Body of pancreas (tissue), 4 donors: ENCODE results near the gene LATS2. TPM values are rescaled to one million over a fixed set of nuclear protein-coding genes. Genes with fewer than 3 reads are reported as not detected.

ENCODE experiments used
- ATAC-seq: fragments of 150-250 bp; one replicate; pipeline ENCODE4 v1.9.1; 2016
- DNase-seq, 4 donors: peaks; one replicate each; pipeline ENCODE4 v3.0.0-alpha.2; 2019
- H3K27ac ChIP-seq, 4 donors: fragments of 200-600 bp; sonication (generic); 1 replicate in 3 of 4; 2 replicates in 1 of 4; pipeline versions ENCODE4 v1.5.1 to v1.6.1; 2016 to 2019; ENCODE audit warnings: mild to moderate bottlenecking in 1 of 4, mixed read lengths in 1 of 4, moderate library complexity in 1 of 4
- H3K27me3 ChIP-seq, 2 donors: fragments of 200-600 bp; sonication (generic); one replicate each; pipeline ENCODE4 v1.6.0; 2016; ENCODE audit warnings: mild to moderate bottlenecking in 1 of 2
- H3K36me3 ChIP-seq, 2 donors: fragments of 200-600 bp; sonication (generic); replicated peaks in 1 of 2; 2 replicates each; pipeline ENCODE4 v1.5.1; 2016; ENCODE audit warnings: low read depth in 2 of 2; ENCODE audit not compliant: insufficient read depth in 1 of 2
- H3K4me1 ChIP-seq: fragments of 200-600 bp; sonication (generic); one replicate; pipeline ENCODE4 v1.6.0; 2016
- H3K4me3 ChIP-seq, 2 donors: fragments of 200-600 bp; sonication (generic); 1 replicate in 1 of 2; 2 replicates in 1 of 2; pipeline ENCODE4 v1.5.1; 2016 to 2019
- H3K9me3 ChIP-seq, 3 donors: fragments of 200-600 bp; sonication (generic); 1 replicate in 2 of 3; 2 replicates in 1 of 3; pipeline ENCODE4 v1.5.1; 2016
- POLR2A ChIP-seq, 3 donors: fragments of 450-650 bp; IDR thresholded peaks; one replicate each; pipeline ENCODE4 v1.6.1; 2016; ENCODE audit warnings: antibody characterized with exemption in 3 of 3, mild to moderate bottlenecking in 2 of 3
- WGBS, 2 donors: methylation state at CpG; one replicate each; pipeline ENCODE4 v1.1.5; 2017; 5-methylcytosine and 5-hydroxymethylcytosine counted together
- intact Hi-C: fragments of 100-400 bp; cut with DNase I; formaldehyde crosslinking; loops from one replicate; pipeline ENCODE4 v1.15.1; 2023
- total RNA-seq, 2 donors: library from RNA; depleted of rRNA; stranded (reverse); fragments of >200 nt; gene quantifications; one replicate each; pipeline ENCODE4 v1.1.0, GENCODE V29; 2016
- TF ChIP-seq, protein P1 (sequence below), 7 experiments: fragments of 450-650 bp in 4 of 7; fragments of 200-600 bp in 3 of 7; sonication (generic) in 3 of 7; IDR thresholded peaks; one replicate each; pipeline ENCODE4 v1.5.1; 2016 to 2019; ENCODE audit warnings: antibody characterized with exemption in 7 of 7

LATS2 gene
- total RNA-seq, 2 donors from 2014 or later = 12.2 to 17.5 TPM

DNA sequence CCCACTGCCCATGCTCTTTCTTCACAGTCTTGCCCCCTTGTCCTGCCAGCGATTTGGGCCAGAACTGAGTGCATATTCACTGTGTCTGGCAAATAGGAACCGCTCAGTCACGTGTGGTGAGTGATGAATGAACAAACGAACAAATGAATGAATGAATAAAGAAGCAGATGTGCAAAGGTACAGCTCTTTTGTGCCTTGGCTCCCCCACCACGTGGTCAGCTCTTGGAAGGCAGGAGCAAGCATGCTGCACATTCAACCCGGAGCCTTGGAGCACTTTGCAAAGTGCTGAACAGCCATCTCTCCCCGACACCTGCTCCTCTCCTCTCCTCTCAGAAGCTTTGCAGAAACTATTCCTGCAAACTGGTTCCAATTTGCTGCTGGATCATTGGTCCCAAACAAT is 52.4 kb downstream of the LATS2 start:
- intact Hi-C loops = no loop called here

DNA sequence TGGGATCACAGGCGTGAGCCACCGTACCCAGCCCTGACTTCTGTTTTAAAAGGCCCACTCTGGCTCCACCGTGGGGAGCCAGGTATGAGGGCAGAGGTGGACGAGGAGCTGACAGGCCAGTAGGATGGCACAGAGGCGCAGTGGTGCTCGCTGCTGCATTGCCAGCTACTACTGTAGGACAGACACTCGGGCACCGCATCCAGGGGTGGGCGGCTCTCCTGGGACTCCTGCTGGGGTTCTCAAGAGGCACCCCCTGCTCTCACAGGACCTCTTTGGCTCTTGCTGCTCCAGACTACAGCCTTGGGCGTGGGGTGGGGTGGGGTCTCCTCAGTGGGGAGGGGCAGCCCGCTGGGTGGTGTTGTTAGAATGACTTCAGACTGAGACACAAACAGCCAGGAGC is 53.4 kb downstream of the LATS2 start:
- Histone ChIP-seq H3K36me3 (no peaks in the 10 kb centered on the region), H3K27me3 (no peaks in the 10 kb centered on the region), H3K9me3 (no peaks in the 10 kb centered on the region), H3K4me1 (peaks cover 30% of the 10 kb centered on the region), H3K27ac (no peak overlapping the region), H3K4me3 (no peak overlapping the region)
- ATAC-seq (no peak), DNase-seq (no peak)
- intact Hi-C loops = no loop called here
- TF ChIP-seq, protein P1, sequence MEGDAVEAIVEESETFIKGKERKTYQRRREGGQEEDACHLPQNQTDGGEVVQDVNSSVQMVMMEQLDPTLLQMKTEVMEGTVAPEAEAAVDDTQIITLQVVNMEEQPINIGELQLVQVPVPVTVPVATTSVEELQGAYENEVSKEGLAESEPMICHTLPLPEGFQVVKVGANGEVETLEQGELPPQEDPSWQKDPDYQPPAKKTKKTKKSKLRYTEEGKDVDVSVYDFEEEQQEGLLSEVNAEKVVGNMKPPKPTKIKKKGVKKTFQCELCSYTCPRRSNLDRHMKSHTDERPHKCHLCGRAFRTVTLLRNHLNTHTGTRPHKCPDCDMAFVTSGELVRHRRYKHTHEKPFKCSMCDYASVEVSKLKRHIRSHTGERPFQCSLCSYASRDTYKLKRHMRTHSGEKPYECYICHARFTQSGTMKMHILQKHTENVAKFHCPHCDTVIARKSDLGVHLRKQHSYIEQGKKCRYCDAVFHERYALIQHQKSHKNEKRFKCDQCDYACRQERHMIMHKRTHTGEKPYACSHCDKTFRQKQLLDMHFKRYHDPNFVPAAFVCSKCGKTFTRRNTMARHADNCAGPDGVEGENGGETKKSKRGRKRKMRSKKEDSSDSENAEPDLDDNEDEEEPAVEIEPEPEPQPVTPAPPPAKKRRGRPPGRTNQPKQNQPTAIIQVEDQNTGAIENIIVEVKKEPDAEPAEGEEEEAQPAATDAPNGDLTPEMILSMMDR (IDR thresholded peaks at IDR 0.05) = no peak
- no peak for TF ChIP-seq POLR2A (IDR thresholded peaks at IDR 0.05)
- 93 to 94% methylated on average over 7 to 11 of the region's 11 CpGs for WGBS, 2 donors

More for the DNA sequence above, 52.4 kb downstream of the LATS2 start:
- H3K4me3 ChIP-seq = no peak overlapping the region
- TF ChIP-seq, protein P1 (IDR thresholded peaks at IDR 0.05) = no peak
- TF ChIP-seq POLR2A (IDR thresholded peaks at IDR 0.05) = no peak
- no peaks in the 10 kb centered on the region for H3K9me3 ChIP-seq
- DNase-seq (no peak), ATAC-seq (no peak)
- no peak overlapping the region for H3K27ac ChIP-seq
- 78 to 82% methylated on average over 7 of the region's 7 CpGs for WGBS, 2 donors
- H3K36me3 ChIP-seq = no peaks in the 10 kb centered on the region
- no peaks in the 10 kb centered on the region for H3K27me3 ChIP-seq
- H3K4me1 ChIP-seq = peaks cover 32% of the 10 kb centered on the region

DNA sequence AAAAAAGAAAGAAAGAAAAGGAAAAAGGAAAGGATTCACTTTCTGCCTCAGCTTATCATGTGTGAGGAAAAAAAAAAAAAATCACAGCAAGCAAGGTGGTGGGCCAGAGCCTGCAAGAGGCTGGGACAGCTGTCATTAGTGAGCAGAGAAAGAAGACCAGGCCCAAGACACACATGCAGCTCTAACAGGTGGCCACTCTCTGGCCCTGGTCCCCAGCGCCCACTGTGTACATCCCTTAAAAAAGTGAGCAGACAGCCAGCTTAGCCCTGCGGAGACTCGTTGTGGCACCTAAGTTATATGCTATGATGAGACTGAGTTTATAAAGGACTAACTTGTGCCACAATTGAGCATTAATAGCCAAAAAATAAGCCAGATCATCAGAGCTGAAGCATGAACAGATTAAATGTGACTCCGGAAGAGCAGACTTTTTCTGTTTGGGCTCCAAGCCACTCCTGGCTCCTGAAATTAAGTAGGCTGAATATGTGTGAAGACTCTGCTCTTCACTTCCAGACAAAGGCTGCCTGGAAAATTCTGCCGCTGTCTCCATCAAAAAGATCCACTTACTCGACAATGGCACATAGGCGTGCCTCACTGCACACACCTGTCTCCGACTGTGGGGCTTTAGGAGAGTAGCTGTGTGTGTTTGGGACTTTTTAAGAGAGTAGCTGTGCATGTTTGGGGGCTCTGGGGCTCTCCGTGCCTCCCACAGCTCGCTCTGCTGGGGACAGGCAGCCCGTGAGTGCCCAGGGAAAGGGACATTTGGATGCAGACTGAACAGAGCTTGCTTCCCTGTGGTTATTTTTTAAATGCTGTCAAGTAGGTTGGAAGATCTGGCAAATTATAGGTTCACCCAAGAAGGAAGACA is 55.0 kb downstream of the LATS2 start:
- no peaks in the 10 kb centered on the region for H3K36me3 ChIP-seq
- H3K4me1 ChIP-seq = peaks cover 25% of the 10 kb centered on the region
- whole genome bisulfite sequencing, 2 donors = 89% methylated on average over 11 of the region's 11 CpGs
- ATAC-seq = no peak
- no peaks in the 10 kb centered on the region for H3K9me3 ChIP-seq
- TF ChIP-seq, protein P1 (IDR thresholded peaks at IDR 0.05) = no peak
- TF ChIP-seq POLR2A (IDR thresholded peaks at IDR 0.05) = no peak
- H3K4me3 ChIP-seq = no peak overlapping the region
- intact Hi-C loops = no loop called here
- no peak overlapping the region for H3K27ac ChIP-seq
- H3K27me3 ChIP-seq = no peaks in the 10 kb centered on the region
- no peak for DNase-seq

DNA sequence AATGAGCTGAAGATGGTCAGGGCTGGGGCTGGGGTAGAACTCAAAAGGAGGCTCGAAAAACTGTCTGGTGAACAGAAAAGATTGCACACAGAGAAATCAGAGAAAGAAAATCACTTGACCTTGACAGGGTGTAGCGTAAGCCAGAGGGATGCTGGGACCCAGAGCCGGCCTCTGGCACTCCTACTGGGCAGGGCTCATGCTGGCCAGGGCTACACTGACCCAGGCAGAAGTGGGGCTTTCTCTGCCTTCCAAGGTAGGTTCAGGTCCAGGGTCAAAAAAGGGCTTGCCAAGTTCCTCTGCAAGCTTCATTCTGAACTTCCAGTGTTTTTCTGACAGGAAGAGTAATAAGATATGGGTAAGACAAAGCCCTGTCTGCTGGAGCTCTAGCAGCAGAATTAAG is 56.2 kb downstream of the LATS2 start:
- H3K9me3 ChIP-seq = no peaks in the 10 kb centered on the region
- no peak for DNase-seq
- TF ChIP-seq, protein P1 (IDR thresholded peaks at IDR 0.05) = no peak
- no peak for TF ChIP-seq POLR2A (IDR thresholded peaks at IDR 0.05)
- no peaks in the 10 kb centered on the region for H3K27me3 ChIP-seq
- H3K4me3 ChIP-seq = no peak overlapping the region
- WGBS, 2 donors = 81 to 88% methylated on average over 3 of the region's 3 CpGs
- no peak for ATAC-seq
- peaks cover 19% of the 10 kb centered on the region for H3K4me1 ChIP-seq
- H3K27ac ChIP-seq = no peak overlapping the region
- H3K36me3 ChIP-seq = no peaks in the 10 kb centered on the region
- intact Hi-C loops = no loop called here

DNA sequence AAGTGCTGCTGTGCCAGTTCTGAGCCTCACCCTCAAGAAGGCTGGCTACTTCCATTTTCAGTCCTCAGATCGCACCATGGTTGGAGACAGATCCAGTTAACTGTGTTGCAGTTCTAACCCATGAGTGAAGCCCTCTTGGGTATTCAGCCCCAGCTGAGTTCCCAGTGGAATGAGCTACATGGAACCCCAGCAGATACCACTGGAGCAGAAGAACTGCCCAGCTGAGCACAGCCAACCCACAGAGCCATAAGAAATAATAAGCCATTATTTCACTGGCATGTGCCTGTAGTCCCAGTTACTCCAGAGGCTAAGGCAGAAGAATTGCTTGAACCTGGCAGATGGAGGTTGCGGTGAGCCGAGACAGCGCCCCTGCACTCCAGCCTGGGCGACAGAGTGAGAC is 59.9 kb downstream of the LATS2 start:
- intact Hi-C loops = no loop called here
- WGBS, 2 donors = 94 to 100% methylated on average over 5 of the region's 5 CpGs
- Histone ChIP-seq H3K4me3 (no peak overlapping the region), H3K4me1 (peaks cover 19% of the 10 kb centered on the region), H3K27ac (no peak overlapping the region), H3K27me3 (no peaks in the 10 kb centered on the region), H3K9me3 (no peaks in the 10 kb centered on the region), H3K36me3 (no peaks in the 10 kb centered on the region)
- ATAC-seq (no peak), DNase-seq (no peak)
- TF ChIP-seq POLR2A (IDR thresholded peaks at IDR 0.05) = no peak
- TF ChIP-seq, protein P1 (IDR thresholded peaks at IDR 0.05) = no peak
